ENCODE measurements around the gene LSM7. TPM values are rescaled to one million over a fixed set of nuclear protein-coding genes. Genes with fewer than 3 reads are reported as not detected.
A peak's percentile ranks its signal among the peaks of the same experiment; 100 is the strongest.

LSM7 gene
- 100 to 1,000 TPM in 2 of 4 donors, 10 to 100 TPM in 2; 57.2 to 140 (median 94.9) TPM for total RNA-seq

DNA sequence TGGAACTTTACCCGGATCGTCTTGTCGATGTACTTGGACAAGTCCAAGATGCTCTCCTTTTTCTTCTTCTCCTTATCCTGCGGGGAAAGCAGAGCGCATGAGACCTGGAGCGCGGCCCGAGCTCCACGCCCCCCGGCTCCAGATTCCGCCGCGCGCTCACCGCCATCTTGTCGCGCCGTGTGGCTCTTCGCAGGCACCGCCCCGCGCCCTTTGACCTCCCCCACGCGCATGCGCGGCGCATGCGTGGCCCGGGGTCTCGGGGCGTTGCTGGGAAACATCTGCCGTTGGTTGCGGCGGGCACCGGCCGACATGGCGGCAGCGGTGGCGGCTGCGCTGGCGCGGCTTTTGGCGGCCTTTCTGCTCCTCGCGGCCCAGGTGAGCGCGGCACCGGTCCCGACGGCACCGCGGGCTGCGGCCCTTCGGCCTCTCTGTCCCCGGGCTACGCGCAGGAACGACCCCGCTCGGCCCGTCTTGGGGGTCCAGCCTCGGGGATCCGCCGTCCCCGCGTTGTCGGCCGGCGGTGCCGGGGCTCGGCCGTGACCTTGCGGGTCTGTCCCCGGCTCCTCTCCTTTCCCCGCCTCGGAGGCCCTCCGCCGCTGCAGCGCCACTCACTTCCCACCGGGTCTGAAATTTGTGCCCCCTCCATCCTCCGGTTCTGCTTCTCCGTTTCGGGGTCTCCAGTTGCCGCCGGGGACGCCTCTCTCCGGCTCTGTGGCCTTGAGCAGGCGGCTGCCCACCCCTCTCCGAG, at the start of gene LSM7, which contains the start of gene SPPL2B:
LSM7 (minus strand) TSS at position 186 of the 748 bp plus-strand sequence; CDS start at position 166, 20 bp downstream.
SPPL2B (plus strand) TSS at position 284 of the 748 bp plus-strand sequence; CDS start at position 310, 26 bp downstream.
- peak within 1 kb of the TSS; percentile 76 for H3K4me3 ChIP-seq (ENCODE audit: low read depth, poor library complexity, severe bottlenecking)
- peak; percentile 83 to 98 for DNase-seq (ENCODE audit: low spot score in 2 of 2)
- intact Hi-C loops (cut with DNase I; ENCODE audit: low total_unique reads), result no loop called here
- TF ChIP-seq, protein P1, sequence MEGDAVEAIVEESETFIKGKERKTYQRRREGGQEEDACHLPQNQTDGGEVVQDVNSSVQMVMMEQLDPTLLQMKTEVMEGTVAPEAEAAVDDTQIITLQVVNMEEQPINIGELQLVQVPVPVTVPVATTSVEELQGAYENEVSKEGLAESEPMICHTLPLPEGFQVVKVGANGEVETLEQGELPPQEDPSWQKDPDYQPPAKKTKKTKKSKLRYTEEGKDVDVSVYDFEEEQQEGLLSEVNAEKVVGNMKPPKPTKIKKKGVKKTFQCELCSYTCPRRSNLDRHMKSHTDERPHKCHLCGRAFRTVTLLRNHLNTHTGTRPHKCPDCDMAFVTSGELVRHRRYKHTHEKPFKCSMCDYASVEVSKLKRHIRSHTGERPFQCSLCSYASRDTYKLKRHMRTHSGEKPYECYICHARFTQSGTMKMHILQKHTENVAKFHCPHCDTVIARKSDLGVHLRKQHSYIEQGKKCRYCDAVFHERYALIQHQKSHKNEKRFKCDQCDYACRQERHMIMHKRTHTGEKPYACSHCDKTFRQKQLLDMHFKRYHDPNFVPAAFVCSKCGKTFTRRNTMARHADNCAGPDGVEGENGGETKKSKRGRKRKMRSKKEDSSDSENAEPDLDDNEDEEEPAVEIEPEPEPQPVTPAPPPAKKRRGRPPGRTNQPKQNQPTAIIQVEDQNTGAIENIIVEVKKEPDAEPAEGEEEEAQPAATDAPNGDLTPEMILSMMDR (IDR thresholded peaks at IDR 0.05), result no peak
- TF ChIP-seq POLR2A (IDR thresholded peaks at IDR 0.05), result no peak
- WGBS, 2 donors, result 0% methylated on average over 43 to 89 of the region's 89 CpGs

DNA sequence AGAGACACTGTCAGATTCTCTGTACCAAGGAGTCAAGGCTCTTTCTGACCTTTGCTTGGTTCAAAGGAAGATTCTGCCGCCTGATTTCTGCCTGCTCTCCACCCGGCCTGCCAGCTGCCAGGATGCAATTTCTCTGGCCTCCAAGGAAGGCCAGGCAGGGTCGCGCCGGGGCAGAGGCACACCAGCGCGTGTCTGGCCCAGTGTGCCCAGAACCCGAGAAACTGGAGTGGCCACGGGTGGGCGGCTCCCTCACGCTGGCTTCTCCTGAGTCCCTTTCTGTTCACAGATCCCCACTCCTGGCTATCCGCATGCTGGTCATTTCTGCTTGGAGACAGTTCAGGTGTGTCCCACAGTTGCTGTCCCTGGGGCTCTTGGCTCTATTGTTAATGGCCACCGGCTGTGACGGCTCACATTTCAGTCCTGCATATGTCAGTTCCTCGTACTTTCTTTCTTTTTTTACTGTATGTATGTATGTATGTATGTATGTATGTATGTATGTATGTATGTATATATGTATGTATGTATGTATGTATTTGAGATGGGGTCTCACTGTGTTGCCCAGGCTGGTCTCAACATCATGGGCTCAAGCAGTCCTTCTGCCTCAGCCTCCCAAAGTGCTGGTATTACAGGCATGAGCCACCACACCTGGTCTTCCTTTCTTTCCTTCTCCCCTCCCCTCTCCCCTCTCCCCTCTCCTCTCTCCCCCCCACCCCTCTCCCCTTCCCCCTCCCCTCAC, 48.6 kb upstream of the LSM7 start:
- no peak overlapping the region for H3K4me3 ChIP-seq (ENCODE audit: low read depth, poor library complexity, severe bottlenecking)
- TF ChIP-seq, protein P1 (IDR thresholded peaks at IDR 0.05), result no peak
- TF ChIP-seq POLR2A (IDR thresholded peaks at IDR 0.05), result no peak
- DNase-seq (ENCODE audit: low spot score in 2 of 2), result no peak
- intact Hi-C loops (cut with DNase I; ENCODE audit: low total_unique reads), result no loop called here
- 61 to 79% methylated on average over 9 to 15 of the region's 15 CpGs for WGBS, 2 donors

DNA sequence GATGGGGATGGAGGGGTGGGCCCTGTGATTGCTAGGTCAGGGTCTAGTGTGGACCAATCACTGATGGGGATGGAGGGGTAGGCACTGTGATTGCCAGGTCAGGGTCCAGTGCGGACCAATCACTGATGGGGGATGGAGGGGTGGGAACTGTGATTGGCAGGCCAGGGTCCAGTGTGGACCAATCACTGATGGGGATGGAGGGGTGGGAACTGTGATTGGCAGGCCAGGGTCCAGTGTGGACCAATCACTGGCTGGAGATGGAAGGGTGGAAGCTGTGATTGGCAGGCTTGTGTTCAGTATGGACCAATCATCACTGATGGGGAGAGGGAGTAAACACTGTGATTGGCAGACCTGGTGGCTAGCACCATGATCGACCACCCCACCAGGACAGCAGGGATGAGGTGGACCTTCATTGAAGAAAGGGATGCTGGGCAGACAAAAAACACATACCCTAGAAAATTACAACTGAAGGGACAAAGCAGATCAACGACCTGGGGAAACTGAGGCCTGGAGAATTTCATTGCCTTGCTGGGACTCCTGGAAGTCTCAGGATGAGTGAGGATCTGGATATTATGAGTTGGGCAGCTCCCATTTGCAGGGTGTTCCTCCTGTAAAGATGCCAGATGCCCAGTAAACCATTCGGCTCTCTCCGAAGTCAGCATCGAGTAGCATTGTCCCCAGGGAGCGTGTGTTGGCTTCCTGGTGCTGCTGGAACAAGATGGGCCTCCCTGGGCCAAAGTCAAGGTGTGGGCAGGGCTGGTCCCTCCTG, 47.2 kb upstream of the LSM7 start:
- WGBS, 2 donors, result 72 to 79% methylated on average over 7 of the region's 7 CpGs
- intact Hi-C loops (cut with DNase I; ENCODE audit: low total_unique reads), result no loop called here
- no peak overlapping the region for H3K4me3 ChIP-seq (ENCODE audit: low read depth, poor library complexity, severe bottlenecking)
- no peak for TF ChIP-seq POLR2A (IDR thresholded peaks at IDR 0.05)
- TF ChIP-seq, protein P1 (IDR thresholded peaks at IDR 0.05), result no peak
- DNase-seq (ENCODE audit: low spot score in 2 of 2), result no peak

DNA sequence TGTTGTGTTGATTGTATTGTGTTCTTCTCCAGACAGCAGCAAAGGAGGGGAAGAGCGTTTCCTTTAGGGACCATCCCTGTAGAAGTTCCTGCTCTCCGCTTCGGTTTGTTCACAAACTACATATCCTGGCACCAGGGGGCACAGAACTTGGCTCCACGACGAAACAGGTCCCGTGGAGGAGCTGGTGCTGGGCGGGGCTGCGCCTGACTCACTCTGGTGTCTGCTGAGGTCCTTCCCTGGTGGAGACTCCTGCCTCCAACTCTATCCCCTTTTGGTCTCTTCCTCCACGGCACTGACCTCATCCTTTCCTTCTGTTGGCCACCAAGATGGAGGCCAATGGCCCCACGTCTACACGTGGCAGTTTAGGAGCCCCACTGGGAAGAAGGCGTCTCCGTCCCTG, 46.4 kb upstream of the LSM7 start:
- intact Hi-C loops (cut with DNase I; ENCODE audit: low total_unique reads), result no loop called here
- WGBS, 2 donors, result 72% methylated on average over 13 of the region's 13 CpGs
- TF ChIP-seq POLR2A (IDR thresholded peaks at IDR 0.05), result no peak
- TF ChIP-seq, protein P1 (IDR thresholded peaks at IDR 0.05), result no peak
- no peak overlapping the region for H3K4me3 ChIP-seq (ENCODE audit: low read depth, poor library complexity, severe bottlenecking)
- DNase-seq (ENCODE audit: low spot score in 2 of 2), result no peak

DNA sequence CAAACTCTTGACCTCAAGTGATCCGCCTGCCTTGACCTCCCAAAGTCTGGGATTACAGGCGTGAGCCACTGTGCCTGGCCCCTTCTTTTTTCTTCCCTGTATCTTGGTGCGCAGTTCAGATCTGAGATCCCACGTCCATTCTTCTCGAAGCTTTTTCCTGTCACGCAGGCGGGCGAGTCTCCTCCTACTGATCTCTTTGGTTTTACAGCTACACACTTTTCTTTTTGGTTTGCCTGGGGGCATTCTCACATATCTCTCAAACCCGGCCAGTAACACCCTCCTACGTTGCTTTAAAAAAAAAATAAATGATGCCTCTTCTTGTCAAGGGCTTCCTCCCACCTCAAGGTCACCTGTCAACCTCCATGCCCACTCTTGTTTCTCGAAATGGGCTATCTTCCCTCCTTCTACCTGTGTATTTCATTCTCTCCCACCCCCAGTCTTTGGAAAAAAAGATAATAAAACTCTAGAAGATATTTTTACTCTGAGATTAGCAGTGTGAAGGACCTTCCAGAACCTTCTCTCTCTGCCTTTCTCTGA, 43.8 kb upstream of the LSM7 start:
- no peak for TF ChIP-seq POLR2A (IDR thresholded peaks at IDR 0.05)
- H3K4me3 ChIP-seq (ENCODE audit: low read depth, poor library complexity, severe bottlenecking), result no peak overlapping the region
- intact Hi-C loops (cut with DNase I; ENCODE audit: low total_unique reads), result no loop called here
- no peak for DNase-seq (ENCODE audit: low spot score in 2 of 2)
- 37 to 54% methylated on average over 11 of the region's 11 CpGs for WGBS, 2 donors

Data from lower leg skin (tissue), 4 donors.